Inflammatory macrophage treated with lipopolysaccharide for 1 hour (primary cell): ENCODE data around the gene PASD1.
"Not testable (repeated sequence)": the region's sequence is repeated elsewhere in the genome, so short reads cannot be mapped to it uniquely, and the experiment has no call there.

Source experiments
- DNase-seq, 2 donors: peaks; one replicate each; pipeline ENCODE4 v3.0.0-alpha.2; 2020 to 2022

Gene PASD1

DNA sequence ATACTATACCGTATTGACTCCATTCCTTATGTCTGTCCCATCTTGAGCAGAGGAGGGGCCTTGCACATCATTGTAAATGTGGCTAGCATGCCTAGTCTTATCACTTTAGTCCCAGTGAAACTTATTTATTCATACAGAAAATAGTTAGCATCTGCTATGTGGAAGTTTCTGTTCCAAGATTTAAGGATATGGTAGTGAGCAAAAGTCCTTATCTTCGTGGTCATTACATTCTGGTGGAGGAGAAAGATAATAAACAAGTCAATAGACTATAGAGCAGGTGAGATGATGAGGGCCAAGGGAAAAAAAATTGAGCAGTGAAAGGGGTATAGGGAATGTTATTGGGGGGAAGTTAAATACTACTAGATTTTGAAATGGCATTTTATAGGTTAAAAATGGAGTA is 68.3 kb downstream of the PASD1 start:
- DNase-seq = no peak

DNA sequence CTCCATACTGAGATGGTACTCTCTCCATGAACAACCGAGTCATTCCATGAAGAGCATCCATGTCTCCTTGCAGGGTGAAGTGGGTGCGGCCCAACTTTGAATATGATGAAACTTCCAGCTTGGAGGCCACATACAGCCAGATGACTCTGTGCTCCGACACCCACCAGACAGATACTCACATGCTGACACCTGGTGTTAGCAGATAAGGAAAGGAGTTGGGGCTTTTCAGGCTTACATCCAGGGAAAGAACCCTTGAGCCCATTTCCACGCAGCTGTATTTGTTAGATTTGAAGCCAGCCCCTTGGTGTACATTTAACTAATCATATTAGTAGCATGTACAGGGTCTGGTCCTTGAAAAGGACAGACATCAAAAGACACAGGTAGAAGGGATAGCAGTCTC is 69.7 kb downstream of the PASD1 start:
- no peak for DNase-seq

DNA sequence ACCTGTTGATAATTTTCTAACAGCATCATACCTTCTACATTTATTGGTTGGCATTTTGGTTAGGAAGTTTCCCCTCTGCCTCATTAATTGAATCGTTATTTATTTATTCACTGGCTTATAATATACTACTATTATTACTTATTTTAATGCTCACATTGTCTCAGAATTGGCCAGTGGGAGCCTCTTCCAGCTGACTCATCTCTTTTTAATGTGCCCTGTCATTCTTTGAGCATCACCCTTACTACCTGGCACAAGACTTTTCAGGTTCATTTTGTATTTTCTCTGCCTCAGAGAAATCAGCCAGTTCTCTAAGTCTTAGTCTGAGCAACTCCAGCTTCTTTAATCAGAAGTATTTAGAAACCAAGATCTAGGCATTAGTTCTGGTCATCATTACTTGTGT is 71.5 kb downstream of the PASD1 start:
- DNase-seq = no peak

DNA sequence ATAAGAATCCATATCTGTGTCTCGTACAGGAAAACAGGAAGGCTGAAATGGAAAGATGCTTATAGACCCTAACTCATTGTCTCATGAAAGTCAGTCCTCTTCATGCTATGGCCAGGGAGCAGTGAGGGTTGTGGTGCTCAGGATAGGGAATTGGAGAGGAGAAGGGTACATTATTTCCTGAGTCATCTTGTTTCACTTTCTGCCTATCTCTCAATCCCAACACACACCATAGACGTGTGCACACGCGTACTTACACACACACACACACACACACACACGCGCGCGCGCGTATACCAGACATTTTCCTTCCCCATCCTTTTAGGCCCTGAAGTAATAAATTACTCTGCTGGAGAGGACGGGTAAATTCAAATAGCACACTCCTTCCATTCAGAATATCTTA is 78.1 kb downstream of the PASD1 start:
- DNase-seq = no peak

DNA sequence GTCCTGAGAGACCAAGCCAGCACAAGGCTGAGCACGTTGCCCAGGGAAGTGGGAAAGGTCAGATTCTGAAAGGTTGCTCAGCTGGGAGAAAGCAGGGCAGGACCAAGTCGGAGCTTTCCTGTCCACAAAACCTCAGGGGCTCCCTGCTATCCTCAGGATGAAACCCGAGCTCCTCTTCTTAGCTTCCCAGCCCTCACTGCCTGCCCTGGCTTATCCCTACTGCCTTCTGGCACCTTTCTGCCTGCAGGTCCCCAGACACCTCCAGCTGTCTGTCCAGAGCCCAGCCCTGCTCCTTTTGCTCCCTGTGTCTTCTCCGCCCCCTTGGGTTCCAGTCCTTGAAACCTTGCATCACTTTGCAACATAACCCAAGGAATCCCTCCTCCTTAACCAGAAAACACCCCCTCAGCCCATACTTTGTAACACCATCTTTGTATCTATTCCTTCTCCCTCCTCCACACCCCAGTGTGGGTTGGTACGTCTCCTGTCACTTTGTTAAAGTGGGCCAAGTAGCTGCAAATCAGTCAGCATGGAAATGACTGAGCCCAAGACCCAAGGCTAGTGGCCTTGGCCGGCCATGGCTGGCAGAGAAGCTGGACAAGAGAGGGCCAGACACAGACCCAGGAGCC is 111.8 kb downstream of the PASD1 start:
- no peak for DNase-seq

DNA sequence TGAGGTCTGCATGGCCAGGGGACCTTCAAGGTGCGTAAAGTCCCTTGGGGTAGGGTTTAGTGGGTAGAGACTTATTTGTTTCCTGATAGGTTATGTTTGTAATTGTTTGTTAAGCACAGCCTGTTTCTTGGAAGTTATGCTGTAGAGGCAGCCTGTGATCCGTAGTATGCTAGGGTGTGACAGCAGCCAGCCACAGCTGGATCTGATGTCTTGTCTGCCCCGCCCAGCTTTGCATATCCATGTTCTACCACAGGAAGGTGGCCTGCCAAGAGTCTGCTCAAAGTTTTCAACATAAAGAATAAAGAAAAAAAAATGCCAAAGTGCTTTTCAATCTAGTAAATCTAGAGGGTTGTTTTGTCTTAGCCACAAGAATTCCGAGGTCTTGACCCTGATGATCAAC is 112.7 kb downstream of the PASD1 start:
- DNase-seq = no peak

DNA sequence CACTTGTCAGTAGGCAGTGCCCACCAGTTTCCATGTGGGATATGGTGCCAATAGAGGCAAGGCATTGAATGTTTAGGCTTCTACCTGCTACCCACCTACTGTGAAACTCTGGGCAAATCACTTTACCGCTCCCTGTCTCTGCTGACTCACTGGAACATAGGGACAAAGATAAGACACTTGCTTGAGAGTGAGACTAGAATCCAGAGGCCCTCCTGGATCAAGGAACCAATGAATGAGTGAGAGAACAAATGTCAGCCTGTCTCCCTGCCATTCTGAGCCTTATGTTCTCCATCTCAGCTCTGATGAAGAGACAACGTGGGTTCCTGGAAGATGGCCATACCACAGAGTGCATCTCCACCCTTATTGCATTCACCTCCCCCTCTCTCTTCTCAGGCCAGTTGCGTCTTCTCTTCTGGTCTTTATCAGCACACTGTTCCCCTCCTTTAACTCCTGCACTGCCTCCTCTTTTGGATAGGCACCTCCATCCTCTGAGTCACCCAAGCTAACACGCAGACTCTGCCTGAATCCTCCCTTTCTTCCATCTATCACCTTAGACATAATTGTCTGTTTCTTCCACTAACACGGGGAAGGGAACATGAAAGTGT is 116.4 kb downstream of the PASD1 start:
- no peak for DNase-seq

DNA sequence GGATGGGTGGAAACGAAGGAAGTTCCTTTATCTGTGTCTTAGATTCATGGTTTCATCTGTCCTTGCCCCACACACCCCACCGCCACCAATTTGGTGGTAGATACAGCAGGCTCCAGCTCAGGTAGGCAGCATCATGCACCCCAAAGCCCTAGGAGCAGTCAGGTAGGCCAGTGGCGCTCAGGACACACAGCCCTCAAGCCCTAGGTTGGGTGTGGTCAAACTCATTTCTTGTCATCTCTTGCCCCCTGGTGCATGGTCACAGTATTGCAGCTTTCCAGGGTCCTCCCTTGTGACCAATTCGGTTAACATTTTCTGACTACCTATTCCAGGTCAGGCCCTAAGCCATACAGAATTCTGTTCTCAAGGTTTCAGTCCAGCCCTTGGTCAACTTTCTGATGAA is 117.3 kb downstream of the PASD1 start:
- DNase-seq = peak; percentile 5 to 68

DNA sequence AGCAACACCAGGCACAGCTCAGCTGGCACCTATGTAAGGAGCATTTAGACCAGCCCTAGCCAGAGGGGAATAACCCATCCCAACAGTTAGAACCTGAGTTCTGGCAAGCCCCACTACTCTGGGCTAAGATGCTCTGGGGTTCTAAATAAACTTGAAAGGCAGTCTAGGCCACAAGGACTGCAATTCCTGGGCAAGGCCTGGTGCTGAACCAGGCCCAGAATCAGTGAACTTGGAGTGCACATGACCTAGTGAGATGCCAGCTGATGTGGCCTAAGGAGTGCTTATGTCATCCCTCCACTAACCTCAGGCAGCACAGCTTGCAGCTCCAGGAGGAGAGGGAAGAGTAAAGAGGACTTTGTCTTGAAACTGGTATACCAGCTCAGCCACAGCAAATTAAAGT is 124.2 kb downstream of the PASD1 start:
- no peak for DNase-seq

DNA sequence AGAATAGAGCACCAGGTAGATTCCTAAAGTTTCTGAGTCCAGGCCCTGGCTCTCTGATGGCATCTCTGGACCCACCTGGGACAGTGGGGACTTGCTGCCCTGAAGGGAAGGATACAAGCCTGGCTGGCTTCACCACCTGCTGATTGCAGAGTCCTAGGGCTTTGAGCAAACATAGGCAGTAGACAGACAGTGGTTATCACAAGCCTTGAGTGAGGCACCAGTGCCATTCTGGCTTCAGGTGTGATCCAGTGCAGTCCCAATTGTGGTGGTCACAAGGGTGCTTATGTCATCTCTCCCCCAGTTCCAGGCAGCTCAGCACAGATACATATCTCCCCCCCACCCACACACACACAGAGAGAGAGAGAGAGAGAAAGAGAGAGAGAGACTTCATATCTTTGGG is 125.2 kb downstream of the PASD1 start:
- DNase-seq = no peak

DNA sequence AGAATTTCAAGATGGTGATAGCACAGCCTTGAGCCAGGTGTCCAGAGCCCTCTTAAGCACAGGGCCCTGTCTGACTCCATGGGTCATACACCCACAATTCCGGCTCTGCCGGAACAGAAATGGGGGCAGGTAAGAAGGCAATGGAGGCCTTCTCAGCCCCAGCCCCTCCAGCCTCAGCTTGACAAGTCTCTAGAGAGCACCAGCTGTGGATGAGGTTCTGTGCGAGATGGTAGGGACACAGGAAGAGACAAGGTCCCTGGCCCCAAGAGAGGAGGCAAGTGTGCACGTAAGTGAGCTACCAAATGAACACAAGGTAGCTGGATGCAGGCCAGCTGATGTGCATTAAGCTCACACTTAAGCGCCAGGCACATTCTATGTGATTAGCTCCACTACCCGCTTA is 129.3 kb downstream of the PASD1 start:
- DNase-seq = no peak

DNA sequence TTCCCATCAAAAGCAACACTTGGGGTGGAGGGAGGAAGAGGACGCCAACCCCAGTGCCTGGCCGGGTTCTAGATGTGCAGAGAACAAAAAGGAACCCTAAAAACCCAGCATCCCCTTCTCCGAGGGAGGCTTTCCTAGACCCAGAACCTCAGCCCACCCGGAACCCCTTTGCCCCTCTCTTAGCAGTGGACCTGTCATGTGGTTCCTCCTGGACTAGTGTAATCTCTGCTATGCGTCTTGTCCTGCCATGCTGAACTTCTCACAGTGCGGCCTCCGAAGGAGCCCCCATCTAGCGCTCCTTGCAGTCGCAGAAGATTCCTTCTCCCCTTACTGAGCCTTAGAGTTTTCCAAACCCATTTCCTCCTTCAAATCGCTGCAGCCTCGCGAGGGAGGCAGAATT is 130.6 kb downstream of the PASD1 start:
- DNase-seq = no peak

DNA sequence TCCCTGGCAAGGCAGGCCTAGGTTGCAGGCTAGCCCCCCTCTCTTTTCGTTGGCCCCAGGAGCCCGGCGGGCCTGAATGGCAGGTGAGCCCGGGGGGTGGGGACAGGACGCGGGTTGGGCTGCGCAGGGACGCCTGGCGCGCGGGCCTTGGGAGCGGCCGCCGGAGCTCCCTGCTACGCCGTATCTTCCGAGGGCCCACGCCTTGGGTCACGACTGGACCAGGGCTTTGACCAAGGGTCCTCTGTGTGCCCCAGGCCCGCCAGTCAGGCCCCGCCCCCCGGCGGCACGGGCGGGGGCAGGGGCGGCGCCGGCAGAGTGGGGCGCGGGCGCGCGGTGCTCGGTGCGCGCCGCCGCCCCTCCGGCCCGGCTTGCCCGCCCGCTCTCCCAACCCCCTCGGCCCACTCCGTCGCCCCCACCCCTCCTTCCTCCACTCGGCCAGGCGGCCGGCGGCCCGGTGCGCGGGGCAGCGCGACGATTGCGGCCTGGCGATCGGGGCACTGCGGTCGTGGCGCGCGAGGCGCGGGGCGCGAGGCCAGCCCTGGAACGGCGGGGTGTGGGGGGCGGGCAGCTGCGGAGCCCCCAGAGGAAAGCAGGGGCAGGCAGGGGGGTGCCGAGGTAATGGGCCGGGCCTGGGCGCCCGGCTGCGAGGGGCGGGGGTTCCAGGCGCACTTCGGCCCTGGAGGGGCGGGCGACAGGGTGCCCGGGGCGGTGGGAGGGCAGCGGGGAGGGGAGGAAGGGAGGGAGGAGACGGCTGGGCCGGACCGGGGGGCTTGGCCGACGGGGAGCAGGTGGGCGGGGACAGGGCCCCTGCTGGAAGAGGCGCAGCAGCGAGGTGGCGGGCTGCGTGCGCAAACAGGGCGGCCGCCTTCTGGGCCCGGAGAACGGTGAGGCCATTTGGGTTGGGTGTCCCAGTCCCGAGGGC is 131.4 kb downstream of the PASD1 start, which contains the start of gene PRRG3:
TSS of gene PRRG3 (plus strand) at position 798 of the 922 bp plus-strand sequence. CDS start 3,357 bp downstream, outside the sequence.
- no peak for DNase-seq

DNA sequence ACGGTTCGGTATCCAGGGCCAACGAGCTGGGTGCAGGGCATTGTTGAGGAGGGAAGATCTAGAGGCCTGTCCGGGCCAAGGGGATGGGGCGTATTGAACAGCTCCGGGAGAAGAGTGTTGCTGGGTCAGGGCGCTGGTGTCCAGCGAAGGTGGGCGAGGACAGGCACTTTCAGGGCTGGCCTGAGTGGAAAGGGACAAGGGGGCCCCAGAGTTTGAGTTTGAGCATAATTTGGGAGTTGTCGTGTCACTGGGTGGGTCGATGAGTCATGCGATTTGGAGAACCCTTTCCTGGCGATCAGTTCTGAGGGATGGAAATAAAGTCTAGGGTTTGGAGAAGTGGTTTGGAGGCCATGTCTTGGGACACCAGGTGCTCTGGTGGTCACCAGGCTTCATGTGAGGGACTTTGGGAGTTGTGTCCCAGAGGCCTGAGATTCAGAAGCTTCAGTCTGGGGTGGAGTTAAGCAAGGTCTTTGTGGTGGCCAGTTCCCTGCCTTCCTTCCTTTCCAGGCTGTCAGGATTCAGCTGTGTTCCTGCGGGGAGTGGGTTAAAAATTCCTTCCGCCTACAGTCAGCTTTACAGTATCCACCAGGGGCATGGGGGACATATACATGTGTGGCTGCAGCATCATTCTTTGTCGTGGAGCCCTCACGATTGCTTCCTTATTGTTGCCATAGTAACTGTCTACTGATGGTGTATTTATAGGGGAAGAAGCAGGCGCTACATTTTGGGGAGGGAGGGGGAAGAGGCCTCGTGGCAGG is 132.3 kb downstream of the PASD1 start:
- DNase-seq = no peak

DNA sequence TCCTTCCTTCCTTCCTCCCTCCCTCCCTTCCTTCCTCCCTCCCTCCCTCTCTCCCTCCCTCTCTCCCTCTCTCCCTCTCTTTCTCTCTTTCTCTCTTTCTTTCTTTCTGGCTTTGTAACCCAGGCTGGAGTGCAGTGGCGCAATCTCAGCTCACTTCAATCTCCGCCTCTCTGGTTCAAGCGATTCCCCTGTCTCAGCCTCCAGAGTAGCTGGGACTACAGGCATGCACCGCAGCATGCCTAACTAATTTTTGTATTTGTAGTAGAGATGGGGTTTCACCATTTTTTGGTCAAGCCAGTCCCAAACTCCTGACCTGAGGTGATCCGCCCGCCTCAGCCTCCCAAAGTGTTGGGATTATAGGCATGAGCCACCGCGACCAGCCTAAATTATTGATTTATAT is 133.6 kb downstream of the PASD1 start:
- not testable (repeated sequence) for DNase-seq

DNA sequence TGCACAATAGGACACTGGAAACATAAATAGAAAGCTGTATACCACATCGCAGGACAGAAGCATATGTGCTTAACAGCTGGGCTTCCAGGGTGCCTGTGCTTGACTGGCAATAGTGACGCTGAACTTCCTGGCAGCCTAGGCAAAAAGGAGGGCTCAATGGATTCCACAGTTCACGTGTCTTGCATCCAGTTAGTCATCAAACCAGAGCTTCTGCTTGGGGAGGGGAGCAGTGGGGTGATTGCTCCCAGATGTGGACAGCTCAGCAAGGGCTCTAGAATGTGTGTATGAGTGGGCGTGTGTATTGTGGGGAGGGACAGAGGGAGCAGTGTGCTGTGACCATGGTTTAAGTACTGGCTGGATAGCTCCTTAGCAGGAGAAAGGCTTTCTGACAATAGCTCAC is 134.0 kb downstream of the PASD1 start:
- no peak for DNase-seq

DNA sequence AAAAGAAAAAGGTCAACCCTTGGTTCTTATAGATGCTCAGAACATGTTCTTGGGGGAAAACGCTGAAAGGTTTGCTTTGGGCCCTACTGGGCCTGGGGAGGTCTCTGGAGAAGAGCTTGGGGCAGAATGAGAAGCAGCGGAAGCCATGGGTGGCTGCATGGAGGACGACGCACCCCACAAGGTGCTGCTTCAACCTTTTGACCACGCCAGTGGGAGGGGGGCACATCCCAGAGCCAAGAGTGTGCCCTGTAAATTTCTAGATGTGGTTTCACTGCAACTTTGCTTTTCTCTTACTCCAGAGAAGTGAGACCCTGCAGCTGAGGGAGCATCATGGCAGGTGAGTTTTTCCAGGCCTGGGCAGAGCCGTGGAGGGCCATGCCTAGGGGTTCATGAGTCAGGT is 135.0 kb downstream of the PASD1 start:
- DNase-seq = no peak

DNA sequence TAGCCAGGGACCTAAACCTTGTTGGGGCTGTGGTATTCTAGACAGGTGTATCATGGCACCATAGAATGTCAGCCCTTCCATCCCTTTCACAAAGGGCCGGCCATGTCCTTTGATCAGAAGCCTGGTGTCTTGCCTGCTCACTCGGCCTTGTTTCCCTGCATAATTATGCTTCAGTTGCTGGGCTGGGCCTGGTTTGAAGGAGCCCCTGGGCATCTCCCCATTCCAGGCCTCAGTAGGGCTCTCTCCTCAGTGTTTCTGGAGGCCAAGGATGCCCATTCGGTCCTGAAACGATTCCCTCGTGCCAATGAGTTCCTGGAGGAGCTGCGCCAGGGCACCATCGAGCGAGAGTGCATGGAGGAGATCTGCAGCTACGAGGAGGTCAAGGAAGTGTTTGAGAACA is 136.3 kb downstream of the PASD1 start:
- DNase-seq = no peak

DNA sequence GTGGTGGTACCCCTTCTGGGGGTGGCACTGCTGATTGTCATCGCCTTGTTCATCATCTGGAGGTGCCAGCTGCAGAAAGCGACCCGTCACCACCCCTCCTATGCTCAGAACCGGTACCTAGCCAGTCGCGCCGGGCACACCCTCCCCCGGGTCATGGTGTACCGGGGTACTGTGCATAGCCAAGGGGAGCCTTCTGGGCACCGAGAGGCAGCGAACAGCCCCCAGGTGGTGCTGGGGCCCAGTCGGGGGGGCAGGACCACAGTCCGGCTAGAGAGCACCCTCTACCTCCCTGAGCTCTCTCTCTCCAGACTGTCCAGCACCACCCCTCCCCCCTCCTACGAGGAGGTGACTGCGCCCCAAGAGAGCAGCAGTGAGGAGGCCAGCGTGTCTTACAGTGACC is 137.1 kb downstream of the PASD1 start:
- DNase-seq = no peak

DNA sequence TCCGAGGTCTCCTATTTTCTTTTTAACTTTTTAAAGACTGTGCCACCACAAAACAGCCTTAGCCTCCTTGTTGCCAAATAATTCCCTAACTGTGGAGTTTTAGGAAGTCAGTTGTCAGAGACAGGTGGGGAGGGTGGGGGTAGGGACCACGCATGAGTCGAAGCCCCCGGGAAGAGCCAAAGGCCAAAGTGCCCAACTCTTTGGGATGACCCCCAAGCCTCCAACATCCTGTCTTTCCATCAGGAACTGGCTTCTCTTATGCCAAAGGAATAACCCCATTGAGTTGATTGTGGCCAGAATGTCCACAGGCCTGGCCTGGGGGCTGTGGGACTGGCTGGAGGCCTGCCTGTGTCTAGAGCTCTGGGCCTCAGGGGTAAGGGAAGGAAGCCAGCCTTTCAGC is 137.6 kb downstream of the PASD1 start:
- no peak for DNase-seq

DNA sequence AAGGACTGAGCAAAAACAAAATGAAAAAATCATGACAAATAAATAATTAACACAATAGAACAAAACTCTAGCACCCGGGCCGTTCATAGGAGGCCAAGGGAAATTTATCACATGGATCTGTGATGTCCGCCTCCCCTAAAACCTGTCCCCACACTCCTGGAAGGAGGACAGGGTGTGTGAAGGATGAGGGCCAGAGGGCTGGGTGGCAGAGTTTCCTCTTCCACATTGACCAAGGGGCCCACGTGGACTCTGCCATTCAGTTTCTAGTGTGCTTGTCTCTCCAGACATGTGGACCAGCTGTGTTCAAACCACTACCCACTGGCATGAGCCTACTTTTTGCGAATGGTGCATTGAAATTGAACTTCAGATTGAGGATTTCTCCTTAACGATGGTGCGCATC is 138.1 kb downstream of the PASD1 start:
- no peak for DNase-seq

DNA sequence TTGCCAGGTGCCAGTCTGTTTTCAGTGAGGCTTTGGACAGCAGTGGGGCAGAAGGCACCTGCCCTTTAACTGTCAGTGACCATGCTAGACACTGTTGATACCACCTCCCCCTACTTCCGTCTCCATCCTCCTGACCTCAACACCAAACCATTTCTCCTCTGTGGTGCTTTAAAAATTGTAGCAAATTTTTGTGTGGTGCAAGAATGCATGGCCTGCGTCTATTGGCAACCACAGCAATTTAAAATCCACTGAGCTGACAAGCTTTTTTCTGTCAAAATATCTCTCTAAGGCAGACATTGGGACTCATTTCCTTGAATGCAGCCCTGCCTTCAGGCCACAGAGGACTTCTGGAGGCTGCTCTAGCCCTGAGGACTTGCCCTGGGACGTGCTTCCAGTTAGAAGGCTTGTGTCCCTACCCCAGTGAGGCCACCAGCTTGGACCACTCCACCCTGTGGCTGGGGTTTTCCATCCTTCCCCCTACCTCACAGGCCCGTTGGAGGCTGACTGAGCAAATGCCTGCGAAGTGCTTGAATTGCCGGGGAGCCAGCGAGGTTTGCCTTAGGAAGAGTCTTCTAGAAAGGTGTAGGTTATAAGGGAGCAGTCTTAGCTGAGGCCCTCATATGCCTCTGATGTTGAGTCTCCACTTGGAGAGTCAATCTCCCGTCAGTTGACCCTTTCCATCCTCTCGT is 138.7 kb downstream of the PASD1 start:
- DNase-seq = no peak
